ENCODE measurements around the gene CCDC183. TPM values are rescaled to one million over a fixed set of nuclear protein-coding genes. Genes with fewer than 3 reads are reported as not detected.
"Not testable (repeated sequence)": the region's sequence is repeated elsewhere in the genome, so short reads cannot be mapped to it uniquely, and the experiment has no call there.

Gene CCDC183
- total RNA-seq, 1 donor from 2014 or later, result 0.84 TPM

GRCh38 chr9:136754626-136755301, 41.4 kb upstream of the CCDC183 start:
- TF ChIP-seq CTCF (IDR thresholded peaks at IDR 0.05; ENCODE audit: insufficient read depth, low read length, poor library complexity, severe bottlenecking), result no peak
- no peak for DNase-seq (ENCODE audit: low read depth)
- Histone ChIP-seq H3K27me3 (ENCODE audit: control insufficient read depth, insufficient read depth, low read length) (peaks cover 19% of the 10 kb centered on the region), H3K4me3 (ENCODE audit: low read depth, low read length) (no peak overlapping the region), H3K36me3 (ENCODE audit: control insufficient read depth, insufficient read depth, low read length) (no peaks in the 10 kb centered on the region)

GRCh38 chr9:136755302-136756133, 40.6 kb upstream of the CCDC183 start:
- not testable (repeated sequence) for H3K4me3 ChIP-seq (ENCODE audit: low read depth, low read length); DNase-seq (ENCODE audit: low read depth); H3K36me3 ChIP-seq (ENCODE audit: control insufficient read depth, insufficient read depth, low read length)
- peaks cover 22% of the 10 kb centered on the region for H3K27me3 ChIP-seq (ENCODE audit: control insufficient read depth, insufficient read depth, low read length)

- peaks cover 22% of the 10 kb centered on the region for H3K27me3 ChIP-seq (ENCODE audit: control insufficient read depth, insufficient read depth, low read length)
- no peak for TF ChIP-seq CTCF (IDR thresholded peaks at IDR 0.05; ENCODE audit: insufficient read depth, low read length, poor library complexity, severe bottlenecking)
- no peaks in the 10 kb centered on the region for H3K36me3 ChIP-seq (ENCODE audit: control insufficient read depth, insufficient read depth, low read length)
- no peak overlapping the region for H3K4me3 ChIP-seq (ENCODE audit: low read depth, low read length)
- DNase-seq (ENCODE audit: low read depth), result no peak
Measured at GRCh38 chr9:136756134-136756438, 40.1 kb upstream of the CCDC183 start.

GRCh38 chr9:136756836-136757235, 39.3 kb upstream of the CCDC183 start:
- no peak for DNase-seq (ENCODE audit: low read depth)
- Histone ChIP-seq H3K4me3 (ENCODE audit: low read depth, low read length) (no peak overlapping the region), H3K27me3 (ENCODE audit: control insufficient read depth, insufficient read depth, low read length) (peaks cover 22% of the 10 kb centered on the region), H3K36me3 (ENCODE audit: control insufficient read depth, insufficient read depth, low read length) (no peaks in the 10 kb centered on the region)
- no peak for TF ChIP-seq CTCF (IDR thresholded peaks at IDR 0.05; ENCODE audit: insufficient read depth, low read length, poor library complexity, severe bottlenecking)

- TF ChIP-seq CTCF (IDR thresholded peaks at IDR 0.05; ENCODE audit: insufficient read depth, low read length, poor library complexity, severe bottlenecking), result no peak
- Histone ChIP-seq H3K27me3 (ENCODE audit: control insufficient read depth, insufficient read depth, low read length) (peaks cover 20% of the 10 kb centered on the region), H3K36me3 (ENCODE audit: control insufficient read depth, insufficient read depth, low read length) (no peaks in the 10 kb centered on the region), H3K4me3 (ENCODE audit: low read depth, low read length) (no peak overlapping the region)
- DNase-seq (ENCODE audit: low read depth), result no peak
Measured at GRCh38 chr9:136757328-136757727, 38.8 kb upstream of the CCDC183 start.

GRCh38 chr9:136757751-136758140, 38.4 kb upstream of the CCDC183 start:
- H3K36me3 ChIP-seq (ENCODE audit: control insufficient read depth, insufficient read depth, low read length), result no peaks in the 10 kb centered on the region
- peaks cover 20% of the 10 kb centered on the region for H3K27me3 ChIP-seq (ENCODE audit: control insufficient read depth, insufficient read depth, low read length)
- no peak overlapping the region for H3K4me3 ChIP-seq (ENCODE audit: low read depth, low read length)
- TF ChIP-seq CTCF (IDR thresholded peaks at IDR 0.05; ENCODE audit: insufficient read depth, low read length, poor library complexity, severe bottlenecking), result no peak
- no peak for DNase-seq (ENCODE audit: low read depth)
